AG10803 (cell line): ENCODE data around the gene GPR153.

Experiments
- DNase-seq: peaks from one replicate; pipeline ENCODE4 v3.0.0; 2010; ENCODE audit warnings: low read depth
- H3K4me3 ChIP-seq: 2 replicates; pipeline ENCODE4 v1.5.1; 2011; ENCODE audit warnings: mild to moderate bottlenecking, low read length, control low read depth
- CTCF ChIP-seq: conservative IDR thresholded peaks from 2 replicates; pipeline ENCODE4 v1.5.1; 2011; ENCODE audit warnings: mild to moderate bottlenecking, low read length, control low read depth, inconsistent platforms

The GPR153 gene

DNA sequence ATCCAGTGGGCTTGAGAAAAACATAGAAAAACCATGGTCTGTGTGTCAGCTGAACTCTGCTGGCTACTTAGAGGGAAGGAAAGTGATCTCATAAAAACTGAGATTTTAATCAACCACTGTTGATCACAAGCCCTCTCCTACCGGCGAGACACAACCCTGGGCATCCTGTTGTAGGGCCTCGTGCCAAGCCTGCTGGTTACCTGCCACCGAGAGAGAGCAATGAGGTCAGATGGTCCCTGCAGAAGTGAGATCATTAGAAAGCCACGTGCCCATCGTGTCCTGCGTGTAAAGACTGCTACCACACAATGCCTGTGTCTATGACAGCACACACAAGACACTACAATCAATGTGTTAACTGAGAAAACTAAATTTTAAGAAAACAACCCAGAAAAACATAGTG lies 41.7 kb upstream of the GPR153 start:
- TF ChIP-seq CTCF: no peak
- DNase-seq: no peak
- H3K4me3 ChIP-seq: no peak overlapping the region

DNA sequence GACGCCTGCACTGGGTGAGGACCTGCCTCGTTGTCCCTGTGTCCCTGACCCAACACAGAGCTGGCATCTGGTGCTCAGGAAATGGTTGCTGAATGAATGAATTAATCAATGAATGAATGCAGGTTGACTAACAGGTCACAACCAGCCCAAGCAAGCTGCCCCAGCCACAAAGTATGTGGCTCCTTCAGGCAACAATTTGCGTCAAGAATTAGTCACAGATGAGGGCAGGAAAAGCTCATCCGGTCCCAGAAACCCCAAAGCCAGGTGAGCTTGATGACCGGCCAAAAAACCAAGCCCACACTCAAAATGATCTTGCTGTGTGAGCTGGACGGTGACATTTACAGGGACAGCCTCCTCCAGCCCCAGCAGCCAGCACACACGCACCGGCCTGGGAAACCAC lies 40.6 kb upstream of the GPR153 start:
- no peak overlapping the region for H3K4me3 ChIP-seq
- no peak for TF ChIP-seq CTCF
- no peak for DNase-seq

DNA sequence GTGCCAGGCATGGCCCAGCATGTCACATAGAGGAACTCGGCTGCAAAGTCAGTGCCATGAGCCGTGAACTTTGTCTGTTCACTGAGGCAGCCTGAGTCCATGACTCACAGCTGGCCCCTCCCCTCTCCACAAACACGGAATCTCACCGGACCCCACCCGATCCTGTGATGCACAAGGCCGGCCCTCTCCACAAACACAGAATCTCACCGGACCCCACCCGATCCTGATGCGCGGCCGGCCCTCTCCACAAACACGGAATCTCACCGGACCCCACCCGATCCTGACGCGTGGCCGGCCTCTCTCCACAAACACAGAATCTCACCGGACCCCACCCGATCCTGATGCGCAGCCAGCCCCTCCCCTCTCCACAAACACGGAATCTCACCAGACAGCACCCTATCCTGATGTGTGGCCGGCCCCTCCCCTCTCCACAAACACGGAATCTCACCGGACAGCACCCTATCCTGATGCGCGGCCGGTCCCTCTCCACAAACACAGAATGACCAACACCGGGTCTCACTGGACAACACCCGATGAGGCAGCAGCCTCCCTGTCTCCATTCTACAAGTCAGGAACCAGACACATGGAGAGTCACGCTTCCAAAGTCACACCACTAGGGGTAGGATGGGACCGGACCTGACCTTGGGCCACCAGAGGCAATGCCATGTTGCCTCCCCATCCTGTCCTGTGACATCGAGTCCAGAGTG lies 39.6 kb upstream of the GPR153 start:
- H3K4me3 ChIP-seq: no peak overlapping the region
- no peak for DNase-seq
- TF ChIP-seq CTCF: no peak

DNA sequence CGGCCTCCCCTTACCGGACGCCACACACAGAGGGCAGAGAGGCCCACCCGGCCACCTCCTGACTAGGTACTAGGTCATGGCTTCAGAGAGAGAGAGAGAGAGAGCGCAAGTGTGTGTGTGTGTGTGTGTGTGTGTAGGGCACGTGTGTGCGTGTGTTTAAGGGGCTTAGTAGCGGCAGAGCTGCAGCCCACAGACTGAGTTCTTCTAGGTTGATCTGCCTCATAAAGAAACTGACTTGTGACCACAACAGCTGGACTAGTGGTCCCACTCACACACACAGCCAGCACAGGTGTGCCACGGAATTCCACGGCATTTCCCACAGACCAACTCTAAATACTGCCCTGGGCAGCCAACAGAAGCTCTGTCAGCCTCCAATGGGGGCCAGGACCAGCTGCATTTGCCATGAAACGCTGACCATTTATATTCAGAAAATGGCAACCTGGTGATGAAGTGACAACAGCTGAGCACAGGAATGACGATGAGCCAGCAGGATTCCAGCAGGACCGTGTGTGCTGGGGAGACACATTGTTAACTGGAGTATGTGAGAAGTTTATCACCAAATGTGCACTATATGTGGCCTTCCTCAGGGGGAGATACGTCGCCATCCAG lies 38.8 kb upstream of the GPR153 start:
- no peak for DNase-seq
- H3K4me3 ChIP-seq: no peak overlapping the region
- no peak for TF ChIP-seq CTCF

DNA sequence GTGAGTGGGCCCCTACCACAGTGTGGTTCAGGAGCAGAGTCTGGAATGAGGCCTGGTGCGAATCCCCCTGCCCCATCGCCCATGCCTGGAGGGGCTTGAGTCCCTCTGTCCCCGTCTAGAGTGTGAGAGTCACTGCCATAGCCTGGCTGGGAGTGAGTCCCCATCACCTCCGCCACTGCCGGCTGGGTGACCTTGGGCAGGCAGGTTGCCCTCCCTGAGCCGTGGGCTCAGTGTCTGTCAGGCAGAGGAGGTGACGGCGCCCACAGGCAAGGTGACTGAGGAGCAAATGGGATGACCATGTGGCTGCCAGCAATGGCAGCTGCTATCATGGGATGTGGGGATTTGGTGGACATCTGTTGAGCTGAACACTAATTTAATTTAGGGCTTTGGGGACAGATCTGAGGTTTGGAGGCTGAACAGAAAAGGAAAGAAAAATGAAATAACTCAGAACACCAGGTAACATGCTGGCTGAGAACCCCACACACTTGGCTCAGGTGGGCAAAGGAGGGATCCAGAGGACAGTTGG lies 38.1 kb upstream of the GPR153 start:
- no peak overlapping the region for H3K4me3 ChIP-seq
- no peak for DNase-seq
- TF ChIP-seq CTCF: no peak

- no peak for TF ChIP-seq CTCF
- no peak overlapping the region for H3K4me3 ChIP-seq
- no peak for DNase-seq
Observed at GRCh38 chr1:6298530-6298929, 37.6 kb upstream of the GPR153 start.

- H3K4me3 ChIP-seq: no peak overlapping the region
- no peak for TF ChIP-seq CTCF
- DNase-seq: no peak
Observed at GRCh38 chr1:6295910-6296309, 35.0 kb upstream of the GPR153 start.
